GM21576 (cell line): ENCODE results near the gene SRGAP2C.
"Not testable (repeated sequence)": the region's sequence is repeated elsewhere in the genome, so short reads cannot be mapped to it uniquely, and the experiment has no call there.

ENCODE experiments used
- ATAC-seq: cut with Tn5 transposase; IDR thresholded peaks from one replicate; pipeline ENCODE4 v1.9.1; 2021; ENCODE audit warnings: mild to moderate bottlenecking, moderate library complexity; ENCODE audit not compliant: unreplicated experiment

Gene SRGAP2C

DNA sequence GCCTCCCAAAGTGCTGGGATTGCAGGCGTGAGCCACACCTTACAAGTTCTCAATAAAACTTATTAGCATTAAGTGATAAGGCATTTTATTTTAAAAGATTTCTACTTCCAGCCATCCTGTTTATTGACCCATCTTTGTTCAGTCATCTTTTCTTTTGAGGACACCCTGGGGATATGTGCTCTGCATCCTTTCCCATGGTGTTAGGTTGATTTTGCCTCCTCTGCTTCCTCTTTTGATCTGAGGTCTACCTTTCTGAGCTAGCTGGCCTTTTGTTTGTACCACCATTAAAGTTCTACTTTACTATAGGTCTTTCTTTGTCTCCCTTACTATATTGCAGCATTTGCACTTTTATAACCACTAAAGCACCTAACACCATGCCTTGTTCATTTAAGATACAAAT is 136.9 kb downstream of the SRGAP2C start:
- ATAC-seq, result not testable (repeated sequence)

DNA sequence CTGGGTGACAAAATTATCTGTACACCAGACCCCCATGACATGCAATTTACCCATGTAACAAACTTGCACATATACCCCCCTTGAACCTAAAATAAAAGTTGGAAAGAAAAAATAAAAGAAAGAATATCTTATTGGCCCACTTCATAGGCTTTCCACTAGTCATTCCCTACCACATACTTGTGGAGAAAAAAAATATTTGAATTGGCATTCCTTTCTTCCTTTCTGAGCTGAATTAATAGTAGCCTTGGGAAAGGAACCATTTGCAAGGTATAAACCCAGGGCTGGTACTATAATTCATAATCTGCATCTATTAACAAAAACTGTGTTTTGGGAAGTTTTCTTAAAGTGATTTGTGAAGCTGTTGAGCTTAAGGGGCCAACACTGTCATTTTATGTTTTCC is 140.0 kb downstream of the SRGAP2C start:
- not testable (repeated sequence) for ATAC-seq

DNA sequence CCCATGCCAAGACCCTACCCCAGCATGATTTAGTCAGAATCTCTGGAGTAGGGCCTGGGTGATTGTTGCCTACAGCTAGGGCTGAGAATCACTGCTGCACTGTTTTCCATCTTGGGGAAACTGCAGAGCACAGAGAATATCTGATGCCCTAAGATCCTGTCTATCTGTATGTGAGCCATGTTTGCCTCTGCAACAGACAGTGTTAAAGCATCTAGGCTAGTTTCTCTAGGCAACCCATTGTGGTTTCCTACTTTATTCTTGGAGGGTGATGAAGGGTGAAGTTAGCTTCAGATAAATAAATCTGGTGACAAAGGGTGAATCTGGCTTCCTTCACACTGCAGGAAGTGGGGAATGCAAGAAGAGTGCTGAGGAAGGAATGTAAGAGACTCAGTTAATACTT is 147.4 kb downstream of the SRGAP2C start:
- not testable (repeated sequence) for ATAC-seq

DNA sequence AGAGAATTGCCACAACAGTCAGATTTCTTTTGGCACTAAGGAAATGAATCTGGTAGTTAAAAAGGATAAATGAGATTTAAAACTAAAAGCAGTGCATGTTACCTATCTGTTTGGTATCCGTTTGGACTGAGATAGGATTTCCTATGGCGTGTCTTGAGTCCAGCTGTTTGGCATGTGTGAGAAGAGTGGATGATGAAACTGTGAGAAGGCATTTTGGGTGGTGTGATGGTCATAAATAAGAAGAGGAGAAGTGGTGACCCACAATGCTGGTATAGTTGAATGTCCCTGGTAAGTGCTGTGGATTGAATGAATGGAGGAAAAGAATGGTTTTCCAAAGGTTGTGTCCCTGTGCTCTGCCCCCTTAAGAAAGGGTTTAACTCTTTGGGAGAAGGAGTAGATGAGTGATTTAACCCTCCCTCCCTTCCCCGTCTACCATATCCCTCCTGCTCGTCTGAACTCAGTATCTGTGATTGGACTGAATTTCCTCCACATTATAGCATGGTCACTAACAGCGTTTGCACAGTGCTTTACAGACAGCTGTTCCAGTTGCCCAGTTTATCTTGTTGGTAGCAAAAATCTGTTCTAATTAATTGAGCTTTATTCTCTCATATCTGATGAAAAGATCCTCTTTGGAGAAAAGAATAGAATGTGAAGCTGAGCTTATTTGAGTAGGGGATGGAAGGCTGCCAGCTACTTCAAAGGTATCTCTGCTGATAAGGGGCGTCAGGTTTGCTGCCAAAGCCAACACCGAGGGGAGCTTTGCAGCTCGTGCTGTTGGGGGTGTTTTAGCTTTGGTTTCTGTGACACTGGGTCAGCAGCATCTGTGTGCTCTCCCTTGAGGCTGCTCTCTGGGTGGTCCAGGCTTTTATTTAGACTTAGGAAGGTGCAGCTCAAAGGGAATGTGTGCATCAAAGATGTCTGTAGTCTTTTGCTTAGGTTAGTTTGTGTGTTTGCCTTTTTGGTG is 148.1 kb downstream of the SRGAP2C start:
- not testable (repeated sequence) for ATAC-seq

DNA sequence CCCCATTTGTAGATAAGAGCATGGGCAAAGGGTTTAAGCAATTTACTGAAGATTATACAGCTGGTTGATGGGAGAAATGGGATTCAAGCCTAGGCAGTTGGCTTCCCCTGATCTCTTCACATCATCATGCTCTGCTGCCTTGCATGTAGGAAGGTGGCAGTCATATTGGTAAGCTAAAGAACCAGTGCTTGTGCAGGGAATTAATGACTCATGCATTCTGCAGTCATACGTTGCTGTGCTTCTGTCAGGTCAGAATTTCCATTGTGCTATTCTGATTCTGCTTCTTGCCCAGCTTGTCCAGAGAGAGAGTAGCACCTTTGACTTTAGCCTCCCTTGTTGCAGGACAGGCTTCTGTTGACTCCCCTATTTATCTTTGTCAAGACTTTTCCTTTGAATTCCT is 153.2 kb downstream of the SRGAP2C start:
- not testable (repeated sequence) for ATAC-seq

DNA sequence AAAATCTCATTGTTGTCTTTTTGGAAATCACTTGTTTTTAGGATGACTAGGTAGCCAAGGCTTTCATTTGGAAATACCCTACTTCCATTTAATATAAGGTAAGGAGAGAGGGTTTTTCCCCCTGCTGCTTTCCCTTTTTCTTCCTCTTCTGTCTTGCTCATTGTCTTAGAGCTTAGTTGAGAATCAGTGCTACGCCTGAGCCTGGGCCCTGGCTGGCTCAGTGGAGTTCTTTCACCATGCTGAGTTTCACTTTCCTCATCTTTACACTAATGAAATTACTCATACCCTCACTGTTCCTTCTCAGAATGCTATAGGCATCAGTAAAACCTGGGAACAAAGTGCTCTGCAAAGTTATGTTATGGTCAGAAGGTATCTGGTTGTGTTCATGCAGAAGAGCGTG is 154.8 kb downstream of the SRGAP2C start:
- ATAC-seq, result not testable (repeated sequence)

DNA sequence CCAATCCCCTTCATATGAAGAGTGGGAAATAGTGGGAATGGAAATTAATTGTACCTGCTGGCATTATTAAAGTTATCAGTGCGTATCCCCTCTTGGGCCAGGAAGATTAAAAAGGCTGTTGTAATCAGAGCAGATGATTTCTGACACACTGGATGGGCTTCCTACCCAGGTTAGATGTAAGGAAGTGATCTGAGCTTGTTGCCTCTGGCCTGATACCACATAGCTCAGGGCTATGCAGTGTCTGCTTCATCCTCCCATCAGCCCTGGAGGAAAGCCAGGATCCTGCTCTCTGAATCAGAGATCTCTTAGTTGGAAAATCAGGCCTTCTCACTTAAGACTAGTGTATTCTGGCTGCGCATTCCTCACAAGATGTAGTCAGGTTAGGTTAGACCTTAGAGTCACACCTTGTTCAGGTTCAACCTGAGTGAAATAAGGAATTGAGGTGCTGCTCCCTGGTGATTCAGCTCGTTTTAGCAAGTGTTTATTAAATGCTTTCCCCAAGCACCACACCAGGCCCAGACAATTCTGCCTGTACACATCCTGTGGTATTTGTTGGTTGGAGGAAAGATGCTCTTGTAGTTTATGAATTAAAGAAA is 158.6 kb downstream of the SRGAP2C start:
- ATAC-seq, result not testable (repeated sequence)

DNA sequence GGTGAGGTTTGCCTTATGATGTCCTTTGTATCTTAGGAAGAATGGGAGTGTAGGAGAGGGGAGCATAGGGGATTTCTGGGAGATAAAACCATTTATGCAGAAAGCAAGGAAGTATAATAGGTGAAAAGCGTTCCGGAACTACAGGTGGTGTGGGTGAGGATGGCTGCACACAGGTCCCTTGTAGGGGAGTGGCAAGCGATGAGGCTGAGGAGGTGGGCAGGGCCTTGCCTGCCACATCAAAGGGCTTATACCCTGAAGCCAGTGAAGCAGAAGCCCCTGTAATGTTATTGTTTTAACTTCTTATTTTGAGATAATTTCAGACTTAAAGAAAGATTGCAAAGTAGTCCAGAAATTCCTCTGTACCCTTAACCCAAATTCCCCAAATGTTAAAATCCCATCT is 159.6 kb downstream of the SRGAP2C start:
- ATAC-seq, result not testable (repeated sequence)

DNA sequence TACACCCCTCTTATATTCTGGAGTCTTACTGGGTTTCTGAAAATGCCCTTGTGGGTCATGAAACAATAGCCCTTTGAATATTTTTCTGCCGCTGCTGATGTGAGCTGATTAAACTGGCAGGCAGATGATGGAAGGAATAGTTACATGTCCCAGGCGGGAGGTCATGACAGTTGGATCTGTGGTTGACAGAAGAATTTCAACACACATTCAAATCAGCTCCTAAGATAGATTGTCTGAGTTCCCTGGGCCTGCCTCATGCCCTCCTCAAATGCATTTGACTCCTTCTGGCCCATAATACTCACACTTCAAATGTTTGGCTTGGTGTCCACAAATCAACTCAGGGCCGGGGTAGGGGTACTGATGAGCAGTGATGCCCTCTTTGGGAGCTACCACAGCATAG is 161.9 kb downstream of the SRGAP2C start:
- ATAC-seq, result not testable (repeated sequence)

DNA sequence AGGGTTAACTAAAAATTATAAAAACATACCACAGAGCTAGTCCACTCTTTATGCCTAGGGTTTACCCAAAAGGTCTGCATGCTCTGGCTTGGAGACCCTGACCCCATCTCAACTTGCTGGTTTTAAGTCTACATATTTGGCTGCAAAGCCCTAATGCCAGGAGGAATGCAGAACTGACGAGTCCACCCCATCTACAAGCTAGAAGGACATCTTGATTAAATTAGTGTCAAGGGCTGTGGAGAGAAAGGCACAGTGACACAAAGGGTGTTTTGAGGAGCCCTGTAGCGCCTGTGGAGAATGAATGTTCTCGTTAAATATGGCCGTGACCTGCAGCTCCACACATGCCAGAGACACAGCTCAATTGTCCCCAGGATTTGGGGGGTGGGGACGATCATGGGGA is 162.7 kb downstream of the SRGAP2C start:
- ATAC-seq, result not testable (repeated sequence)

DNA sequence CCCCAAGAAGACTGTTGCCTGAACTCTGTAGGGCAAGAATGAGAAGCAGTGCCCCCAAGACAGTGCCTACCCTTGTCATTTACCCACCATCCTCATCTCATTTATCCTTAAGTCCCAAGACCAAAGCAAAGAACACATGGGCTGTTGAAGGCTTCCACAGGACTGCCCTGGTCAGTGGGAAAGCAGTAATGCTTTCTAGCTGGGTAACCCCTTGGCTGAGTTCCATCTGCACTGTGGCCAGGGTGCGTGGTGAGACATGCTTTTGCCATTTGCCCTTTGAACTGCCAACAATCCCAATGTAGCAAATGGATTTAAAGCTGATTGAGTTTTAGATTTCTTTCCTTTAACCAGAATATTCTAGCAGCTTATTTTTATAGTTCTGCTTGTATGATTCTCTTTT is 163.3 kb downstream of the SRGAP2C start:
- ATAC-seq, result not testable (repeated sequence)

DNA sequence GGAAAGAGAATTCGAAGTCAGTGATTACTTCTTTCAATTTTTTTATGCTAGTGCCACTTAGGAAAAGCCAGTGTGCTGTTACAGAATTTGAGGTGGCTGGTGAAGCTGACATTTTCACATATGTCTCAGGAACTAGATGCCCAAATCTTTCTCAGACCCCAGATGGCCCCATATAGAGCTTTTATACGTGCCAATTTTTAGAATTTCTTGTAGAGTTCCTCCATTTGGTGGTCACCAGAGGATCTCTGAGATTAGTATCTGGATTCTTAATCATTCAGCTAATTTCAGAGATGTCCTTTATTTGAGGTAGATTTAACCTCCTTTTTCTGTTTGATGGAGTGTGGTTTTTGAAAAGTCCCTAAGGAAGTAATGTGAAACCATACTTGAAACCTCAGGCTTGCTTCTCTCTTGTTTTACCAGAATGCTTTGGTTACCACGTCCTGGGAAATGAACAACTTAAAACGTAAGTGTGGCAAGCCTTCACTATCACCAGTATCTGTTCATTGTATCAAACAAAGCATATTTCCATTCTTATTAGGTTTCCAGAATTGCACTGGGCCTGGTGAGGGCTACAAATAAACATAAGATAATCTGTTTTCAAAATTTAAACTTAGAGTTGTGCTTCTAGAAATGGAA is 164.7 kb downstream of the SRGAP2C start:
- not testable (repeated sequence) for ATAC-seq

DNA sequence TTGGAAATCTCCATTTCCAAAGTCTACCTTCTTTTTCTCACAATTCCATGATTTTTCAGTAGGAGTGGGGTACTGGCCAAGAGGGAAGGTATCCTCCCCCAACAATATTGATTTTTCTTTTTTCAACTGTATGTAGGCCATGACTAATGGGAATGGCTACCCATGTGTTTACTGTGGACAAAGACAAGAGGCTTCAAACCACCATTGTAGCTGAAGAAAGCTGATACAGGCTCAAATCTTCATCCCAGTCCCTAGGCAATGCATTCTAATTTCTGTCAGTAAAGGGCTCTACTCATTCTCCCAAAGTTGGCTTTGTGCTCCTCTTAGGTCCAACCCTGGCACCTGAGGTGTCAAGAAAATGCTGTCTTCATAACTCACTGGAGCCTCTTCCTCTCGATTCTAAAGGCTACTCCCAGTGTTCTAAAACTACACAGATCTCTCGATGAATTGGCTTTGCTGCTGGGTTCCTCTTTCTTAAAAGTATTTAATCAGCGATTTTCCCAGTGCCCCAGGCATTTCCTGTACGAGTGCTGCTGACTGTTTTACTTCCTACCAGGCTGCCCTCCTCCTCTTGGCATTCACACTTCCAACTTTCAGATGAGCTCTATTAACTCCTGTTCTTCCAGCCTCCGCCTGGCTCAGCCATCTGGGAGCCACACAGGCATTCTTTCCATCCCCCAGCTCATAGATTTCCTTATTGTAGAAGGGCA is 171.1 kb downstream of the SRGAP2C start:
- not testable (repeated sequence) for ATAC-seq

DNA sequence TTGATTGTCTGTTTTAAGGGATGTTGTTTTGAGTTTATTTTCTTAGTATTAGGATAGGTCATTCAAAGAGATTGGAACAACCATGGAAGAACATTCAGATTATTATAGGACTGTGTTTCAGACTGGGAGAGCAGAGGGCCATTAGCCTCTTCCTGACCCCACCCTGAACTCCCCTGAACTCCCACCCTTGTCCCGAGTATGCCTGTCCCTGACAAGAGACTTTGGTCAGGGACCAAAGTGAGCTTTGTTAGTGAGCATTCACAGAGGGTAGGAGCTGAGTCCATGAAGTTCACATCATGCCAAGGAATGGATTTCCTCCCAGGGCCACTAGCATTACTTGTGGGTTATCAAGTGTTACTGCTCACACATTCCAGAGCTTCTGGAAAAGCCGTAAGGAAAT is 172.0 kb downstream of the SRGAP2C start:
- ATAC-seq, result not testable (repeated sequence)

DNA sequence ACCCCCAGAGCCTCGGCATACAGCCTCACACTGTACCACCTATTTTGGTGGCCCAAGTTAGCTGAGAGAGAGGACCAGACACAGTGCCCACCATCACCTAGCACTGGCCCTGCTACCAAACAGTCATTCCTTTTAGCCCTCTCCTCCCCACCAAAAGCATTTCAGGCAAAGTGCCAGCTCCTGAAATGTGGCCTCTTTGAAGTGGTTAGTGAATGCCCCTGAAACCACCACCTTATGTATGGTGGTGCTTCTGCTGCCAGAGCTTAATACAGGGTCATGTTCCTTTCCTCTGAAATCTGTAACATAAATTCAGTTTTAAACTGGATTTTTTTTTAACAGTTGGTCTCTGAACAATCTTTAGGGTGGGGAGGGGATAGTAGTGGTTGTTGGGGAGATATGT is 175.8 kb downstream of the SRGAP2C start:
- not testable (repeated sequence) for ATAC-seq

DNA sequence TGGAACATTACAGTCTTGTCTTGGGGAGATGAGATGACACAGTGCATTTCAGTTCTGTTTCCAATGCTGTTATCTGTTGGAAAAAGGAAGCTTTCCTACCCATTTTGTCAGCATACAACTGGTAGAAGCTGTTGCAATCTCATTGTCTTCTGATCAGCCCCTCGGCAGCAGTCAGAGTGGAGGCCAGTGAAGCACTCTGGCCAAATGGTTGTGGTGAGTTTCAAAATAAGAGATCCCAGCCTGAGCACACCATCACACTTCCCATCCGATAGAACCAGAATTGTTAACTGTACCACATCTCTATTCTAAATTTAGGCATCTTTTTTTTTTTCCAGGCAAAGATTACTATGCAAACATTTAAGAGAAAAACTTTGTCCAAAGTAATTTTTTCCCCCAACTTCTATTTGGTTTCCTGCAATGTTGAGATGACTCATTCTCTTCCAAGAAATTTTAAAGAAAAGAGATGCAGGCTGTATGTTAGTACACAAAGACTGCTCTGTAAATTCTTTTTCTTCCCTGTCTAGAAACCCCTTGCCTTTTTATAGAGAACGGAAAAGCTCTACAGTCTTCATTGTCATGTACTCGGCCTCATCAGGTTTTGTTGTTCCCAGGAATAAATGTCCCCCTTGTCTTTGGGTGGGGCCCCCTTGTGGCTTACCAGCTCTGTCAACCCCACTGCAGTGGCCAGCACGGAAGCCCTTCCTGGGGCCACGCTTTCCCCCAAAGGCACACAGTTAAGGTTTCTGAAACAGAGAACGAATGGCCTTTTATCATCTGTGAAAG is 176.9 kb downstream of the SRGAP2C start:
- not testable (repeated sequence) for ATAC-seq

DNA sequence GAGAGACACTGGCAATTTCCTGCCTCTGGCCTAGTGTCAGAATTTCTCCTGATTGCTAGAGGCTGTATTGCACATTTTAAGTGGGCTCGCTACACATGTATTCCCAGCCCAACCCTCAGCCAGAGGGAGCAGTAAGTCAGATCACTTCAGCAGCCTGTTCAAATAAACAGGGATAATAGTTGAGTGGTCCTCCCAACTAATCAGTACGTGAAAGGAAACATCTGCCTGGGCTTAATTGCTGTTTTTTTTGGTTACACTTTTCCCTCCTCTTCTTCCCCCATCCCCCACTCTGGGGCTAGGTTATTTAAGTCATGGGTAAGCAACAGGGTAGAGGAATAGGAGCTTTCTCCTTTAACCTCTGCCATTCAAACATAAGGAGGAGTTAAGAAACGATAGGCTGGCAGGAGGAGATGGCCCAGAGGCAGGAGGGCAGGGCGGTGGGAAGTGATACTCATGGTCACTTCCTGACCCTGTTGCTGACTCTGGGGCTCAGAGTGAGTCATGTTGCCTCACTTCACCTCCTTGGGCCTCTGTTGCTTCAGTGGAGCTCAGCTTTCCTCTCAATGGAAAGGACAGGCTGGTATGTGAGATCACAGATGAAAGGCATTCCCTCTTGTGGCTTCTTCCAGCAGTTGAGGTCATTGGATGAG is 177.6 kb downstream of the SRGAP2C start:
- ATAC-seq, result not testable (repeated sequence)

DNA sequence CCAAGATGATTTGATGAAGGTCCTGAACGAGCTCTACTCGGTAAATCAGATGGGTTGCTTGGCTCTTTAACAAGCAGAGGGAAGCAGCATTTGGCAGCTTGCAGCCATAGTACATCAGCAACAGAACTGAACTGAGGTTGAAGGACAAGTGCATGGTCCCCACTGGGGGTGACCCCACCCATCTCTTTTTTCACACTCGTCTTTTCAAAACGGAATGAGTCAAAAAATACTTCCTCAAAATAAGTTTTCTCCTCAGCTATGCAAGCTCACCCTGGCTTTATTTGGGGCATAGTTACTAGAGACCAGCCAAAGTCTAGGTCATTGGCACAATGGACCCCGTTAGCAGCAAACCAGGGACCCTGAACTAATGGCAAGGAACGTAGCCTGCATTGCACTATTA is 180.5 kb downstream of the SRGAP2C start:
- ATAC-seq, result not testable (repeated sequence)

DNA sequence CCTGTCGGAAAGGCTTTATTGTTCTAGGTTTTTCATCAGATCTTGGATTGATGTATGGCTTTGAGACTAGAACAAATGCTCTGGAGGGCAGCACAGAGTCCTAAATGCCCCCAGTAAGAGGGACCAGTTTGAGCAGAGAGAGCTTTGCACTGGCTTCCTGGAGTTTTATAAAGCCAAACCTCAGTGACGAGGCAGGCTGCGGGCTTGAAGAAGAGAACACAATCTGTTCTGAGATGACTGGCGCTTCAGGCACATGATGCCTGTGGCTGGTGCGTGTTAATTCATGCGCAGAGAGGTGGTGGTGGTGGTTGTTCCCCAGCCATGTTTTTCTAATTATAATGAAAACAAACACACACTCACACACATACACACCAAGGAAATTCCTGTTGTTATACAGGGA is 180.9 kb downstream of the SRGAP2C start:
- ATAC-seq, result not testable (repeated sequence)

DNA sequence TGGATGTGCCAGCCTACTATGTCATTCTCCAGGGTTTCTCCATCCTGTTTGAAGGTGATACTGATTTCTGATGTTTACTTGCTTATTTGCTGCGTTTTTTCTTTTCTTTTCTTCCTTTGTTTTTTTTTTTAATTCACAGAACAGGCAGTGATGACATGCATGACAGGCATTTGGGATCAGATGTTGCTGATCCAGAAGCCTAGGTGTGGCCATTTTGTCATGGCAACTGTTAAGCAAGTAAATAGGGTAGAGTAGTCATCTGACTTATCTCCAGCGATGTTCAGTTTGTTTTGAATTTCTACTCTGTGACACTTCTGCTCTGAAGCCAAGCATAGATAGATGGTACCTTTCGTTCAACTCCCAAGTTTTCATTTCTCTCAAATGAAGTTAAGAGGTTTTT is 181.4 kb downstream of the SRGAP2C start:
- ATAC-seq, result not testable (repeated sequence)
